Activated CD8-positive, alpha-beta memory T cell treated with anti-CD3 and anti-CD28 coated beads for 24 hours (primary cell): Measurements from ENCODE around the gene FLNA.
"Not testable (repeated sequence)": the region's sequence is repeated elsewhere in the genome, so short reads cannot be mapped to it uniquely, and the experiment has no call there.

Experiments
- DNase-seq: peaks from one replicate; pipeline ENCODE4 v3.0.0-alpha.2; 2020

The FLNA gene, protein sequence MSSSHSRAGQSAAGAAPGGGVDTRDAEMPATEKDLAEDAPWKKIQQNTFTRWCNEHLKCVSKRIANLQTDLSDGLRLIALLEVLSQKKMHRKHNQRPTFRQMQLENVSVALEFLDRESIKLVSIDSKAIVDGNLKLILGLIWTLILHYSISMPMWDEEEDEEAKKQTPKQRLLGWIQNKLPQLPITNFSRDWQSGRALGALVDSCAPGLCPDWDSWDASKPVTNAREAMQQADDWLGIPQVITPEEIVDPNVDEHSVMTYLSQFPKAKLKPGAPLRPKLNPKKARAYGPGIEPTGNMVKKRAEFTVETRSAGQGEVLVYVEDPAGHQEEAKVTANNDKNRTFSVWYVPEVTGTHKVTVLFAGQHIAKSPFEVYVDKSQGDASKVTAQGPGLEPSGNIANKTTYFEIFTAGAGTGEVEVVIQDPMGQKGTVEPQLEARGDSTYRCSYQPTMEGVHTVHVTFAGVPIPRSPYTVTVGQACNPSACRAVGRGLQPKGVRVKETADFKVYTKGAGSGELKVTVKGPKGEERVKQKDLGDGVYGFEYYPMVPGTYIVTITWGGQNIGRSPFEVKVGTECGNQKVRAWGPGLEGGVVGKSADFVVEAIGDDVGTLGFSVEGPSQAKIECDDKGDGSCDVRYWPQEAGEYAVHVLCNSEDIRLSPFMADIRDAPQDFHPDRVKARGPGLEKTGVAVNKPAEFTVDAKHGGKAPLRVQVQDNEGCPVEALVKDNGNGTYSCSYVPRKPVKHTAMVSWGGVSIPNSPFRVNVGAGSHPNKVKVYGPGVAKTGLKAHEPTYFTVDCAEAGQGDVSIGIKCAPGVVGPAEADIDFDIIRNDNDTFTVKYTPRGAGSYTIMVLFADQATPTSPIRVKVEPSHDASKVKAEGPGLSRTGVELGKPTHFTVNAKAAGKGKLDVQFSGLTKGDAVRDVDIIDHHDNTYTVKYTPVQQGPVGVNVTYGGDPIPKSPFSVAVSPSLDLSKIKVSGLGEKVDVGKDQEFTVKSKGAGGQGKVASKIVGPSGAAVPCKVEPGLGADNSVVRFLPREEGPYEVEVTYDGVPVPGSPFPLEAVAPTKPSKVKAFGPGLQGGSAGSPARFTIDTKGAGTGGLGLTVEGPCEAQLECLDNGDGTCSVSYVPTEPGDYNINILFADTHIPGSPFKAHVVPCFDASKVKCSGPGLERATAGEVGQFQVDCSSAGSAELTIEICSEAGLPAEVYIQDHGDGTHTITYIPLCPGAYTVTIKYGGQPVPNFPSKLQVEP (N-terminal part only)

GRCh38 chrX:154374313-154375155 is at the start of gene FLNA:
TSS of gene FLNA (minus strand) at chrX:154374634. CDS start at chrX:154371245, 3,389 bp downstream.
- no peak for DNase-seq

- no peak for DNase-seq
Observed at GRCh38 chrX:154420402-154420756, 45.9 kb upstream of the FLNA start.

GRCh38 chrX:154419688-154420401 is 45.4 kb upstream of the FLNA start:
- DNase-seq = no peak

DNA sequence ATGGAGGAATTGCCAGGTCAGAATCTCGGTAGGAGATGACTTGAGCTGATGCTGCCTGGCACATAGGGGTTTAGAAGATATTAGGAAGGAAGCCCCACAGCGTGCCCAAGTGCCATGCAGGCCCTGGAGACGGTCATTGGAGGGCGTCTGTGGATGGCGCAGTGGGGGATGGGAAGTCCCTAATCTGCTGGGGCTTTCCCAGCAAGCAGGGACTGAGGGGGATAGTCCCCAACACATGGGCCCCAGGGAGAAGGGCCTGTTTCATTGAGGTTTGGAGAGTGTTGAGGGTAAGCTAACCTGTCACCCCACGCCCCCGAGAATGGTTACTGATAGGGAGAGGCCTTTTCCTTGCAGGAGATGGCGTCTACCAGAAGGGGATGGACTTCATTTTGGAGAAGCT is 44.8 kb upstream of the FLNA start:
- DNase-seq = no peak

- DNase-seq = no peak
Observed at GRCh38 chrX:154417157-154417556, 42.7 kb upstream of the FLNA start.

DNA sequence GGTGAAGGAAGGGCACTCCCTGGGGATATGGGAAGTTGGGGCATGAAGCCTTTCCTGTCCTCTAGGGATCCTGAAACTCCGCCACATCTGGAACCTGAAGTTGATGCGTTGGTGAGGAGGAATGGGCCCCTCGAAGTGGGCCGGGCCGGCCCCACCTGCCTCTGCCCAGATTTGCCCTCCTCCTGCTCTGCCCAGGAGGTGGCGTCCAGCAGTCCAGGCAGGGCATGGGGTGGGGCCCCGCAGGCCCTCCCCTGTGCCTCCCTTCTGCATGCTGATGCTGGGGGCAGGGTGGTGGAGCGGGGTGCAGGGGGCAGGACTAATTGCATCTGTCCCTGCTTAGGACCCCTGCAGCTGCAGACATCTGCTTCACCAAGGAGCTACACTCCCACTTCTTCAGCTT is 38.7 kb upstream of the FLNA start:
- no peak for DNase-seq

DNA sequence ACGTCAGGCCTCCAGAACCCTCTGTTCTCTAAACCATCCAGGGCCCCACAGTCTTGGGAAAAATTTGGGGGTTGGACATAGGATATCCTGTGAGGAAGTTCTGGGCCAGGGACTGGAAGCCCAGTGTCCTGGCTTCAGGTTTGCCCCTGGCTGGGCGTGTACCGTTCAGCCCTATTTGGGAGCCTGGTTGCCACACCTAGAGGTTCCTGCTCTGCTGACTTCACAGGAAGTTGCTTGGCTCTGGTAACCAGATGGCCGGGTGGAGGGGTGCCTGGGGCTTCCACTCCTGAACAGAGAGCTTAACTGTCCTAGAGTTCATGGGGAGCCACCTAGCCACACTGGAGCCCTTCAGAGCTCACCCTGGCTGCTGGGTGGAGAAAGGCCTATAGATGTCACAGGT is 38.0 kb upstream of the FLNA start:
- peak; percentile 63 for DNase-seq

DNA sequence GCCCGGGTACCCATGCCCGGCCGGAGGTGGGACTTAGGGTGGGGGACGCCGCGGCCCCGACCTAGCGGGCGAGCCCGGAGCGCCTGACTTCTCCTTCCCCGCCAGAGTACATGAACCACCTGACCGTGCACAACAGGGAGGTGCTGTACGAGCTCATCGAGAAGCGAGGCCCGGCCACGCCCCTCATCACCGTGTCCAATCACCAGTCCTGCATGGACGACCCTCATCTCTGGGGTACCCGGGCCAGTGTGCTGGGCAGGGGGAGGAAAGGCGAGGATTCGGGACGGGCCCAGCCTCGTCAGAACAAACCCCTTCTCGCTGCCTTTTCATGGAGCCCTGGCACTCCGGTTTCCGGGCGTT is 37.5 kb upstream of the FLNA start:
- DNase-seq = peak; percentile 82

- DNase-seq = peak; percentile 67
Observed at GRCh38 chrX:154409222-154409871, 34.9 kb upstream of the FLNA start, which contains the start of gene DNASE1L1. TSS of gene DNASE1L1 (minus strand) at chrX:154409254. CDS start at chrX:154405568, 3,686 bp downstream.

GRCh38 chrX:154408659-154409221 is 34.3 kb upstream of the FLNA start:
- no peak for DNase-seq

DNA sequence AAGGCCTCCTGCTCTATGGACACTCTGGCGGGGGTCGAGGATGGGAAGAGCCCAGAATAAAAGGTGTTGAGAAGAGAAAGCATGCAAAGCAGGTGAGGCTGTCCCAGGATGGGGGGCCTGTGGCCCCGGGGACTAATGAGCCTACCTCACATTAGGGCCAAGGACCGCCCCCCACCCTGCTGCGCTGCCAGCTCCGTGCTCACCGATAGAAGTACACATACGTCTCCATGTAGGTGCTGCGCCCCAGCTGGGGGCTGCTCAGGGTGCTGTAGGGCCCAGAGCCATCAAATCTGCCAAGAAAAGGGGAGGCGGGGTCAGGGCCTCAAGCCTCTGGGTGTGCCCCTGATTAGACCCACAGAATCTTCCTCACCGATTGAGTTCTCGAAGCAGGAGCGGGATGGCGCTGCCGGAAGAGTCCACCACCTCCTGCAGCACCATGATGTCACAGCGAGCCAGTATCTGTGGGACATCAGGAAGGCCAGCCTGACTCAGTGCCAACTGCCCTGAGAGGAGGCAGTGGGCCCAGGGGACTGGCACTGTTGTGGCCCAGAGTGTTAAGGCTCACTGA is 30.3 kb upstream of the FLNA start:
- no peak for DNase-seq

DNA sequence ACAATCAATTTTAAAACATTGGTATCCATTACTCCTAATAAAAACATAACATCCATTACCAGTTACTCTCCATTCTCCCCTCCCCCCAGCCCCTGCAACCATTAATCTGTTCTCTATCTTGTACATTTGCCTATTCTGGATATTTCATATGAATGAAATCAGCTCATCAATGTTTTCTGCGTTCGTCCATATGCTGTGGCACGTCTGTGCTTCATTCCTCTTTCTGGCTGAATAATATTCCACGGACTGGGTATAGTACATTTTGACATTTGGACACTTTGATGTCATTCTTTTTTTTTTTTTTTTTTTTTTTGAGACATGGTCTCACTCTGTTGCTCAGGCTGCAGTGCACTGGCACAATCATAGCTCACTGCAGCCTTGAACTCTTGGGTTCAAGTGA is 29.4 kb upstream of the FLNA start:
- no peak for DNase-seq

- no peak for DNase-seq
Observed at GRCh38 chrX:154403192-154403591, 28.8 kb upstream of the FLNA start.

- DNase-seq = no peak
Observed at GRCh38 chrX:154402622-154403127, 28.2 kb upstream of the FLNA start.

GRCh38 chrX:154401918-154402621 is 27.6 kb upstream of the FLNA start:
- DNase-seq = peak; percentile 72

GRCh38 chrX:154401045-154401799 is 26.8 kb upstream of the FLNA start:
- peak; percentile 78 for DNase-seq

GRCh38 chrX:154400369-154400817 is 26.0 kb upstream of the FLNA start:
- DNase-seq = not testable (repeated sequence)
